ENCODE data around the gene SLIT3.

SLIT3 gene

DNA sequence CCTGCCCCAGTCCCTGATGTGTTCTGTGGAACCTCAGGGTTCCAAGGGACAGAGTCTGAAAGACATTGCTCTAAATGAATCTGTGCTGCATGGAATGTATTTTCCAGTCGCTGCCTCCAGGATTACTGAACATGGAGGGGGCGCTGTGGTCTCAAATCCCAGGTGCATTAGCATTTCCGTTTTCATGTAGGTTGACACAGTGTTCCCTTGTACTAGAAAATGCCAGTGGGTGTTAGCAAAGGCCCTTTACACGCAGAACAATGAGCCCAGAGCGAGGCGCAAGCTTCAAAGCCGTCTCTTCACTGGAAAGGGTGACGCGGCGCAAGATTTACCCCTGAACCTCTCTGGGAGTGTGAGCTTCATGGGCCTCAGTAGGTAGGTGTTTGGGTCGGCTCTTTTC, 308.3 kb downstream of the SLIT3 start:
- peak; percentile 59 for DNase-seq (ENCODE audit: low spot score)

DNA sequence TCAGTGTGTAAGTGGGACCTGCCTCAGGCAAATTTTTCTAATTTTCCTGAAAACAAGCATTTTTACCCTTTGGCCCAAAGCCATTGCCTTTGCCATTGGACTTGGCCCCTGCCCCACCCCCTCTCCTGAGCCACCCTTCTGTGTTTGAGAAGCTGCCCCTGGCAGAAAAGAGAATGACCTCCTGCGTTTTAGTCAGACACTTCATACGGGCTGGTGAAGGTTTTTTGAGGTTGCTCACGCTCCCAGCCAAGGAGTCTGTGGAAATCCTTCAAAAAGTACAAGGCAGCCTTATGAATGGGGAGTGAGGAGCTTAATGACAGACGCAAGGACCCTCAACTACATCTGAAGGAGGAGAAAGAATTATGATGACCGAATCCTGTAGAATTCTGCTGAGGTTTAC, 308.9 kb downstream of the SLIT3 start:
- no peak for DNase-seq (ENCODE audit: low spot score)

DNA sequence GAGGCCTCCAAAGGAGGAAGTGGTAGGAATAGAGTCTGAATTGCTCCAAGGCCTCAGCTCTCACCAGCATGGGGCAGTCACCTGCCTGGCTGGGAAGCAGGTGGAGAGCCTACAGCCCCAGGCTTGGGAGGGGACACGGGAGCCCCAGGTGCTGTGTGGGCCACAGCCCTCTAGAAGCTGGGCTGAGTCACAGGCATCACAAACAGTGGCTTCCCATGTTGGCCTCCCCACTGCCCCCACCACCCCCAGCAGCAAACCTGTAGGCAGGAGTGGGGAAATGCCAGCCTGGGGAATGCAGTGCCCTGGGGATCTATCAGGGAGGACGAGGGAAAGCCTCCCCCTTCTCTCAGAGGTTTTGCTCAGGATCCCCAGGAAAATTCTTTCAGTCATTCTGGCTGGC, 309.6 kb downstream of the SLIT3 start:
- DNase-seq (ENCODE audit: low spot score), result no peak

DNA sequence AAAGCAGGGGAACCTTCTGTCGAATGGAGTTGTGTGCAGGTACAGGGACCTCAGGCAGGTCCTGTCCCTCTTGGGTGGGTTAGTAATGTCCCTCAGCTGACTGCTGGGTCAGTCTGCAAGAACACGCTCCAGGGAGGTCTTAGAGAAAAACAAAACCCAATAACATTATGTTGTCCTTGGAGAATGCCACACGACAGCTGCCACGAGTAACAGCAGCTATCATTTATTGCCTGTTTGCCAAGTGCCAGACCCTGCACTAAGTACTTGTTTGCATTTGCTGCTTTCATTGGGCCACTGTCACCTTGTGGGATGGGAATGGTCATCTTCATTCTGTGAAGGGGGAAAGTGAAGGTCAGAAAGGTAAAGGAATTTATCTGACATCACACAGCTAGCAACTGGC, 310.3 kb downstream of the SLIT3 start:
- no peak for DNase-seq (ENCODE audit: low spot score)

GRCh38 chr5:168989731-168990505, 311.0 kb downstream of the SLIT3 start:
- DNase-seq (ENCODE audit: low spot score), result no peak

DNA sequence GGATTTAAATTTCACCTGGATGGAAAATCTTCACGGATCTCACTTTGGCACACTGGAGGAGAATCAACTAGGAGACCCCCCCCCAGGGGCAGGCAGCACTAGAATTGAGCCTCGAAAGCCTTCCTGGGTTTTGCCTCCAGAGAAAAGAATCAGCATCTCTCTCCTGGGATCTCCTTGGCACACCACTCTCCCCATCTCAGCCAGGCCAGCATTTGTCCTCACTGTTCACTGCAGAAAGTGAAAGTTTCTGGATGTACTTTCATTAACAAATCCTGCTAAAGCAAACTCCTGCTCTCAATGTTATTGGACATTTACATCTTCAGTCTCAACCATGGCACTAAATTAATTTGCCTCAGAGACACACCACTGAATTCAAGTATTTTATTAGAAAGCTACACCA, 312.2 kb downstream of the SLIT3 start:
- no peak for DNase-seq (ENCODE audit: low spot score)

- peak; percentile 57 for DNase-seq (ENCODE audit: low spot score)
Observed at GRCh38 chr5:168987543-168988300, 313.2 kb downstream of the SLIT3 start.

DNA sequence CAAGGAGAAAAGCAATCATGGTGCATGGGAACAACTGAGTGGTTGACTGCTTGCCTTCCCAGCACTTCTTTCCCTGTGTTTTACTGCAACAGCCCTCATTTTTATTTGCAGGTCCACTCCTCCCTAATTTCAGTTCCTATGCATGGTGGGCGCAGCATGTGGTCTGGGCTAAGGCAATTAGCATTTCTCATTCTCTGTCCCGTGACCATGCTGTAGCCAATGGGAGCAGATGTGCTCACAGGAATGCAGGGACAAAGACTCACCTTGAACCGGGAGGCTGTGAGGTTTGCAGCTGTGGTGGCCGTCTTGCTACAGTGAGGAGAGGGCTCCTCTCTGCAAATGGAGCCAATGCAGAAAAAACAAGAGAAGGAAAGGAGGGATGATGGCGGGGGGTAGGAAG, 315.5 kb downstream of the SLIT3 start:
- DNase-seq (ENCODE audit: low spot score), result no peak

GRCh38 chr5:168984135-168984675, 316.7 kb downstream of the SLIT3 start:
- no peak for DNase-seq (ENCODE audit: low spot score)

GRCh38 chr5:168979135-168979534, 321.8 kb downstream of the SLIT3 start:
- DNase-seq (ENCODE audit: low spot score), result no peak

GRCh38 chr5:168978500-168978899, 322.4 kb downstream of the SLIT3 start:
- DNase-seq (ENCODE audit: low spot score), result no peak

DNA sequence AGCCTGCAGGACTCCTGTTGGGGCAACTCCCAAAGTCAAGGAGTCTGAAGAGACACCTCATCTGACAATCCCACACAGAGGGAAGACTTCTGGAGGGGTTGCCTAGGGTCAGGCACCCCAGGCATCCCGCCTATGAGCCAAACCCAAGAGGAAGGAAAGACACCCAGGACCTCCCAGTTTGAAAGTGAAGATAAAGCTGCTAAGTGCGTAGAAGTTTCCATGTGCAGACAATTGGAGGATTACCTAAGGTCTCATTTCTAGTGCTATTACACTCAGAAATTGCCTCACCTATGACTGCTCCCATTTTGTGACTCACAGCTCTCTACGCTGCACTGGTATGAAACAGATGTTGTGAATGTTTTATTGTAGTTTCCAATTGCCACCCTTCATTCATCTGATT, 322.9 kb downstream of the SLIT3 start:
- no peak for DNase-seq (ENCODE audit: low spot score)

GRCh38 chr5:168976311-168976970, 324.5 kb downstream of the SLIT3 start:
- DNase-seq (ENCODE audit: low spot score), result no peak

DNA sequence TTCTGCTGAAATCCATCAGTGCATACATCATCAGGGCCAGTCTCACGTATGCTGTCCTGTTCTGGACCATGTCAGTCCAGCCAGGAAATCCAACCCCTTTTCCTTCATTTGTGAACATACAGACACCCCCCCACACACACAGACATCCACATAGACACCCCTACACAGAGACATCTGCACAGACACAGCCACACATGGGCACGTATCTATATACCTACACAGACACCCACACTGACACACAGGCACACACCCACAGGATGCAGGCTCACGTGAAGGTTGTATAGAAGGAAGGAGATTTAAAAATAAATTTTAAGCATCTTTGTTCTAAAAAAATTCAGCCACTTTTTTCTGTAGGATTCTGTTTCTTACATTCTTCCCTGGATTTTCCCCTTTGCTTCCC, 325.6 kb downstream of the SLIT3 start:
- no peak for DNase-seq (ENCODE audit: low spot score)

DNA sequence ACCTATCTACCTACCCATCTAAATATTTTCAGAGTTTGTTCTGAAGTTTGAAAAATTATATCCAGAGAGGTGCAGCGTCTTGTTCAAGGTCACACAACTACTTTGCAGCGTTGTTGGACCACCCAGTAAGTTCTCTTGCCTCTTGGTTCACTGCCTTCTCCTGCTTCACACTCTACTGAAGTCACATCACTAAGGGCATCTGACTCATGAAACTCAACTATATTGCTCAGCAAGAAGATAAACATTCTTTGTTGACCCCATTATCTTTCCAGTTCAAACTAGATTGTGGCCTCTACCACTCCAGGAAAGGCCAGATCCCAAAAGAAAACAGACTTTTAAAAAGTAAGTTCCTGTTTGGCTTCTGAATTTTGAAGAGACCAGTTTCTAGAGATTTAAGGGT, 326.9 kb downstream of the SLIT3 start:
- no peak for DNase-seq (ENCODE audit: low spot score)

DNA sequence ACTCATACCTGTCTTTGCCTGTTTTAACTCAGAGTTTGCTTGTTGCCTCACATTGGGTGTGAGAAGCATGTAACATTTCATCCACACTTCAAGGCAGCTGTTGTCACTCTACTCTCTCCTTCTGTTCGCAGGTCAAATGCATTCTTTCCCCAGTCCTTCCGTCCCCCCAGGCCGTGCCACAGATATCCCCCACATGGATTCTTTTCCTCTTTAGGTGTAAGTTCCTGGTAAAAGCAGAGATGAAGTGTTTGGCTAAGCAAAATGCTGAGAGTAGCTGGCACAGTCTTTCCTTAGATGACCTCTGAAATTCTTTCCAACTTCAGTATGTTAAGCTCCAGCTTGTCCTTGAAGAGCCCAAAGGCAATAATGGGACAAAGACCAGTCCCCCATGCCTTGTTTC, 328.2 kb downstream of the SLIT3 start:
- no peak for DNase-seq (ENCODE audit: low spot score)

- DNase-seq (ENCODE audit: low spot score), result no peak
Observed at GRCh38 chr5:168971100-168971499, 329.8 kb downstream of the SLIT3 start.

- DNase-seq (ENCODE audit: low spot score), result no peak
Observed at GRCh38 chr5:168969326-168969886, 331.5 kb downstream of the SLIT3 start.

DNA sequence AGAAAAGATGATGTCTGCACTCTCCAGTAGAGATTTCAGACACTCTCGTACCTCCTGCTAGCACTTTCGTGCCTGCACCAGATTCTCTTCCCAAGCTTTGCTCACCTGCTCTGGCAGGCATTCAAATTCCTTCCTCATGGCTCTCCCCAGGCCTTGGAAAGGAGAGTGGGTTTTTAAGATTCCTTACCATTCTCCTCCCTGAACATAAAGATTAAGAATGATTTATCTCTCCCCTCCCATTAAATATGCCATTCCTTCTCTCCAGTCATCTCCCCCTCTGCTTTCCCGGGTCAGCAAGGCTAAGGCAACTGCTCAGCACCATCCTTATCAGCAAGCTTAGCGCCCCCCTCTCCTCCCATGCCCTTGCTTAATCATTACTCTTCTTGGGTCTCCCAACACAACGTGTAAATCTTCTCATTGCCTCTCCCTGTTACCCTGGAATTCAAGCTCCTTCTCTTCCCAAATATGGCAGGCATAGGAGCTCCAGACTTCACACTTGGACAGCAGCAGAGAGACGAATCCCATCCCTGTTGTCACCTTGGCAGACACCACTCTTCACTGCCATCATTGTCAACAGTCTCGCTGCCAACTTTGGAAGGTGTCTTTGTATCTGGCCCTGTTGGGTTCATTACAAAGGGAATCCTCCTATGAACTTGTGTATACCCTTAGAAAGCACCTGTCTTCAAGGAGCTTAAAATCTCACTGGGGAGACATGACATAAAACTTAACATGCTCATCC, 332.9 kb downstream of the SLIT3 start:
- DNase-seq (ENCODE audit: low spot score), result no peak

GRCh38 chr5:168965638-168966037, 335.3 kb downstream of the SLIT3 start:
- no peak for DNase-seq (ENCODE audit: low spot score)

- no peak for DNase-seq (ENCODE audit: low spot score)
Observed at GRCh38 chr5:168964182-168964581, 336.8 kb downstream of the SLIT3 start.

DNA sequence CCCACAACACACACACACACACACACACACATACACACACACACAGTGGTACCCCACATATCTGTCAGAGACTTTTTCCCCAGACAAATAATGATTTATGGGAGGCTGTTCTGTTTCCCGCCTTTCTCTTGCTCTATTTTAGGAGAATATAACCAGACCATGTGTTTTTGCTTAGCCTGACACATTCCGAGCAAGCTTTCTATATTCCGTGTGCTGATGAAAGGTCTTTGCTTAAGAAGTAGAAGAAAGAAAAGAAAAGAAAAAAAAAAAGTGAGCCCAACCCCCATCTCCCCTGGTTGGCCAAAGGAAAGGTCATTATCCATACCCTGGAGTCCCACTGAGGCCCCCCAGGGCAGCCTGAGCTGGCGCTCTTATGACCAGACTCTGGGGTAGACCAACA, 338.6 kb downstream of the SLIT3 start:
- no peak for DNase-seq (ENCODE audit: low spot score)
